CD4-positive, alpha-beta T cell treated with Interleukin-21 for 1 hour (primary cell): ENCODE results near the gene SMC4.
A peak's percentile ranks its signal among the peaks of the same experiment; 100 is the strongest.
"Not testable (repeated sequence)": the region's sequence is repeated elsewhere in the genome, so short reads cannot be mapped to it uniquely, and the experiment has no call there.

Source experiments
- DNase-seq: peaks from one replicate; pipeline ENCODE4 v3.0.0-alpha.2; 2020

Gene SMC4

GRCh38 chr3:160447544-160447943 is 48.1 kb downstream of the SMC4 start:
- DNase-seq = no peak

GRCh38 chr3:160448845-160449635 is 49.6 kb downstream of the SMC4 start:
- peak; percentile 58 for DNase-seq

- peak; percentile 98 for DNase-seq
These were observed 50.5 kb downstream of the SMC4 start, which contains the start of gene TRIM59 for GRCh38 chr3:160449636-160450598. TRIM59 (minus strand) TSS chr3:160449786; CDS start chr3:160439183, 10,603 bp downstream.

- no peak for DNase-seq
These were observed 51.4 kb downstream of the SMC4 start for GRCh38 chr3:160450846-160451245.

GRCh38 chr3:160451602-160452001 is 52.2 kb downstream of the SMC4 start:
- no peak for DNase-seq

GRCh38 chr3:160452251-160452650 is 52.8 kb downstream of the SMC4 start:
- DNase-seq = not testable (repeated sequence)

GRCh38 chr3:160454995-160455394 is 55.5 kb downstream of the SMC4 start:
- DNase-seq = no peak

GRCh38 chr3:160455846-160456245 is 56.4 kb downstream of the SMC4 start:
- no peak for DNase-seq

- no peak for DNase-seq
These were observed 58.7 kb downstream of the SMC4 start for GRCh38 chr3:160458151-160458550.

- DNase-seq = no peak
These were observed 60.1 kb downstream of the SMC4 start for GRCh38 chr3:160459450-160459970.

- DNase-seq = no peak
These were observed 60.6 kb downstream of the SMC4 start for GRCh38 chr3:160460033-160460432.

GRCh38 chr3:160464321-160464720 is 64.9 kb downstream of the SMC4 start:
- no peak for DNase-seq

- DNase-seq = no peak
These were observed 65.5 kb downstream of the SMC4 start for GRCh38 chr3:160464971-160465370.

- DNase-seq = no peak
These were observed 70.7 kb downstream of the SMC4 start for GRCh38 chr3:160470181-160470580.

GRCh38 chr3:160471892-160472291 is 72.4 kb downstream of the SMC4 start:
- DNase-seq = no peak

- DNase-seq = no peak
These were observed 72.9 kb downstream of the SMC4 start for GRCh38 chr3:160472344-160472743.

- DNase-seq = no peak
These were observed 73.8 kb downstream of the SMC4 start for GRCh38 chr3:160473221-160473620.

- DNase-seq = no peak
These were observed 74.5 kb downstream of the SMC4 start for GRCh38 chr3:160473978-160474377.

- DNase-seq = no peak
These were observed 75.0 kb downstream of the SMC4 start for GRCh38 chr3:160474416-160474838.

- DNase-seq = no peak
These were observed 75.7 kb downstream of the SMC4 start for GRCh38 chr3:160475153-160475552.

GRCh38 chr3:160475884-160476283 is 76.4 kb downstream of the SMC4 start:
- DNase-seq = no peak

- DNase-seq = no peak
These were observed 78.3 kb downstream of the SMC4 start for GRCh38 chr3:160477750-160478149.

- no peak for DNase-seq
These were observed 78.9 kb downstream of the SMC4 start for GRCh38 chr3:160478338-160478737.
